Fibroblast of lung (primary cell): ENCODE results near the gene SIK2.

ENCODE experiments used
- CTCF ChIP-seq, 2 donors: IDR thresholded peaks in 1 of 2; conservative IDR thresholded peaks in 1 of 2; 1 replicate in 1 of 2; 2 replicates in 1 of 2; pipeline ENCODE4 v1.5.1; 2011 to 2012; ENCODE audit warnings: low read length in 2 of 2, control low read depth in 1 of 2, inconsistent platforms in 1 of 2, low read depth in 1 of 2, mild to moderate bottlenecking in 1 of 2
- EZH2 ChIP-seq: IDR thresholded peaks from 2 replicates; pipeline ENCODE4 v1.5.1; 2012; ENCODE audit warnings: low read length, control low read depth, mild to moderate bottlenecking; ENCODE audit errors: missing control alignments

- TF ChIP-seq CTCF (conservative IDR thresholded peaks at IDR 0.05 in 1 of 2, IDR thresholded peaks at IDR 0.05 in 1 of 2; ENCODE audit: low read depth in 1 of 2, low read length in 2 of 2) (no peak), EZH2 (no peak)
These were observed 116.6 kb downstream of the SIK2 start for GRCh38 chr11:111718859-111719258.
